C4-2B (cell line): ENCODE data around the gene ATG9A.

ENCODE experiments used
- H3K27ac ChIP-seq: fragments of 450-650 bp; 2 replicates; pipeline ENCODE4 v1.5.1; 2017
- ZFX ChIP-seq: fragments of 450-650 bp; IDR thresholded peaks from 2 replicates; pipeline ENCODE4 v1.6.1; 2017
- TF ChIP-seq, protein P1 (sequence below): fragments of 450-650 bp; conservative IDR thresholded peaks from 2 replicates; pipeline ENCODE4 v1.5.1; 2017; ENCODE audit warnings: mild to moderate bottlenecking

The ATG9A gene

GRCh38 chr2:219176818-219177551 lies 52.5 kb downstream of the ATG9A start, which contains the start of gene CNPPD1:
TSS of gene CNPPD1 (minus strand) at chr2:219176925. CDS start at chr2:219176828, 97 bp downstream.
- no peak for TF ChIP-seq ZFX
- TF ChIP-seq, protein P1, sequence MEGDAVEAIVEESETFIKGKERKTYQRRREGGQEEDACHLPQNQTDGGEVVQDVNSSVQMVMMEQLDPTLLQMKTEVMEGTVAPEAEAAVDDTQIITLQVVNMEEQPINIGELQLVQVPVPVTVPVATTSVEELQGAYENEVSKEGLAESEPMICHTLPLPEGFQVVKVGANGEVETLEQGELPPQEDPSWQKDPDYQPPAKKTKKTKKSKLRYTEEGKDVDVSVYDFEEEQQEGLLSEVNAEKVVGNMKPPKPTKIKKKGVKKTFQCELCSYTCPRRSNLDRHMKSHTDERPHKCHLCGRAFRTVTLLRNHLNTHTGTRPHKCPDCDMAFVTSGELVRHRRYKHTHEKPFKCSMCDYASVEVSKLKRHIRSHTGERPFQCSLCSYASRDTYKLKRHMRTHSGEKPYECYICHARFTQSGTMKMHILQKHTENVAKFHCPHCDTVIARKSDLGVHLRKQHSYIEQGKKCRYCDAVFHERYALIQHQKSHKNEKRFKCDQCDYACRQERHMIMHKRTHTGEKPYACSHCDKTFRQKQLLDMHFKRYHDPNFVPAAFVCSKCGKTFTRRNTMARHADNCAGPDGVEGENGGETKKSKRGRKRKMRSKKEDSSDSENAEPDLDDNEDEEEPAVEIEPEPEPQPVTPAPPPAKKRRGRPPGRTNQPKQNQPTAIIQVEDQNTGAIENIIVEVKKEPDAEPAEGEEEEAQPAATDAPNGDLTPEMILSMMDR = no peak; the same call in 1 of the 2 replicates

GRCh38 chr2:219175928-219176817 lies 53.3 kb downstream of the ATG9A start:
- peak; percentile 43; the same call in 1 of the 2 replicates for TF ChIP-seq ZFX
- TF ChIP-seq, protein P1 = peak; percentile 27
- peak overlapping the region; percentile 89 for H3K27ac ChIP-seq

More at GRCh38 chr2:219176818-219177551, 52.5 kb downstream of the ATG9A start, which contains the start of gene CNPPD1:
- peak within 1 kb of the TSS; percentile 89 for H3K27ac ChIP-seq

GRCh38 chr2:219175486-219175885 lies 54.0 kb downstream of the ATG9A start:
- no peak for TF ChIP-seq ZFX
- TF ChIP-seq, protein P1 = no peak
- H3K27ac ChIP-seq = peak overlapping the region; percentile 89

DNA sequence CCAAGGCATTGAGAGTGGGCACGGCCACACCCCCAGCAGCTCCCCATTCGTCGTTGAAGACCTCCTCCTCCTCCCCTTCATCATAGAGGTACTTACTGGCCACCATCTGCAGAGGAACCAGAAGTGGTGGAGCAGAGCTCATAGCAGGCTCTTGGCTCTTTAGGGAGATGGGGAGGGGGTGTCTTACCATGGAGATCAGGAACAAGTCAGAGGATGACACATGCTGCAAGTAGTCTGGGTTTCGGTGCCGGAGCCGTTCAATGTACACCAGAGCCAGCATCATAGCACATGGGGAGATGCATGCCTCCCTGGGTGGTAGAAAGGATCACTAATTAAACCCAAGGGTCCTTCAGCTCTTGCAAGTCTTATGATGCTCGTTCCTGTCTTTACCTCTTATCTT lies 54.6 kb downstream of the ATG9A start:
- no peak overlapping the region for H3K27ac ChIP-seq
- TF ChIP-seq, protein P1 = no peak
- no peak for TF ChIP-seq ZFX

GRCh38 chr2:219174146-219174545 lies 55.3 kb downstream of the ATG9A start:
- H3K27ac ChIP-seq = no peak overlapping the region
- TF ChIP-seq, protein P1 = no peak
- no peak for TF ChIP-seq ZFX

DNA sequence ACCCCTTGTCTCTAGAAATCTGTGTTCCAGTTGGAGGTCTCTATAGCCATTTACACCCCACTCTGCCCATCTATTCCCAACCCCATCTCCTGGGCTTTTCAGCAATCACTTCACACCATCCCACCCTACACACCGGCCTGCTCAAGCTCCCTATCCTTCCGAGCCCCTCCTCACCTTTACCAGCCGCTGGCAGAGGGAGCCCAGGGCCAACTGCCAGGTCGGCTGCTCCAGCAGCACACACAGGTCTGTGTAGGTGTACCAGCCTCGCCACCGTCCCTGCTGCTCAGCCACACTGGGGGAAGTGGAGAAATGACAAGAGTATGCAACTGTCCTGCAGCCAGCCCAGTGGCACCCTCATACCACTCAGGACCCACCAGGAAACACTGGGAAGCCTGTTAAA lies 56.3 kb downstream of the ATG9A start:
- TF ChIP-seq, protein P1 = no peak
- TF ChIP-seq ZFX = no peak
- no peak overlapping the region for H3K27ac ChIP-seq
